GM21717 (cell line): ENCODE results near the gene VPS8.
"Not testable (repeated sequence)": the region's sequence is repeated elsewhere in the genome, so short reads cannot be mapped to it uniquely, and the experiment has no call there.

Experiments
- ATAC-seq: cut with Tn5 transposase; IDR thresholded peaks from one replicate; pipeline ENCODE4 v1.9.1; 2021; ENCODE audit warnings: mild to moderate bottlenecking, moderate library complexity; ENCODE audit not compliant: unreplicated experiment

Gene VPS8

DNA sequence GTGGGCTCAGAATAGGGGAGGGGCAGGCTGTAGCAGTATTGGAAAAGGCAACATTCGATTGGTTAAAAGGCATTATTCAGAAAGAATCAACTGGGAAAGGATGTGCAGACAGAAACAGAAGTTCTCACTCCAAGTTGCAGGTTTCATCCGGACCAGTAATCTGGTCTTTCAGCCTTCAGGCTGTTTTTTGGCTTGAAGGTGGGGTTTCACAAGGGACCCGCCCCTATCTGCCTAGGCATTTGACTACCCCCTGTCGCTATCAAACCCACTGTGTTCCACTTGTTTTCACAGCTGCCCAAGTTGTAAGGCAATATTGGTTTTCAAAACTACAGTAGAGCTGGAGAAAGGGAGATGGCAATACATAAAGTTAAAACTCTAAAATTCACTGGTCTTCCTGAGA, 96.9 kb downstream of the VPS8 start:
- ATAC-seq = no peak

DNA sequence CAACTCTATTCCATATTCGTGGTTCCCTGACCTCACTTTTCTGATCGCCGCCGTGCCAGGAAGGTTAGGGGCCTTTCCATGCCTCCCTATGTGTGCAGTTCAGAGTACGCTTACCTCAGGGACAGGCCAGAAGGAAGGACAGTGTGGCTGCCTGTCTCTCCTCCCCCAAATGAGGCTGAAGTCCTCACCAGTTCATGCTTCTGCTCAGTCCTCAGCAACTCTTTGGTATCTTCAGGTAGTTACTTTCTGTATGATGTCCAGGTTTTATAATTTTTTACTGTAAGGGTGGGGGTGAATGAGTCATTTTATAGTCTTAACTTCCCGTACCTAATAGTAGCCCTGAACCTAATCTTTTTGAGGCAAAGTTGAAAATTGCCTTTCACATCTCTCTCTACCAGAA, 98.7 kb downstream of the VPS8 start:
- no peak for ATAC-seq

DNA sequence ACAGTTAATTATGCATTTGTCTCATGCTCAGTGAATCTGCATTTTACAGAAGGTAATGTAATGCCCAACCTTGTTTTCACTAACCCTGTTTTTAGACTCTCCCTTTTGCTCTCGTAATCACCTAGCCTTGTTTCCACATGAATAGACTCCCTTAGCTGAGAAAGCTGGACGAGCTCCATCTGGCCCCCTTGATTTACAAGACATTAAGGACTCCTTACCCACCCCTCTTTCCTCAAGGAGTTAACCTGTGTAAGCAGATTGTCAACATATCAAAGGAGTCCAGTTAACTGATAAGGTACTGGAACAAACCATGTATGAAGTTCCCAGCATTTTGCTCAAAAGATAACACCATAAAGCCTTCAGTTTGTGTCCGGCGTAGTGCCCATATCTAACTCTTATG, 99.6 kb downstream of the VPS8 start:
- ATAC-seq = no peak

DNA sequence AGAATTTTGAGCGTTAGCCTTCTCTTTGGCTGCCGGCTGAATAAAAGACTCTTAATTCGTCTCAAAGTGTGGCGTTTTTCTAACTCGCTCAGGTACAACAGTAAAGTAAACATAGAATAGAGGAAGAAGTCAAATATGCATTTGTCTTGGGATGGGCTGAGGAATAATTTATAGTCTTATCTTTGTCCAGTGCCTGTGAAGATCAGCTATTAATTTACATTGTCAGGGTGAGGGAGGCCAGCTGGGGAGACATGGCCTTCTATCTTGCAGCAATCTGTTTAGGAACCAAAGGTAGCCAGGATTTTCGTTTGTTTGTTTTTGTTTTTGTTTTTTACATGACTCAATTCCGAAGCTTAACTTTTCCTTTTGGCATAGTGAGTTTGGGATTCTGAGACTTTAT, 100.2 kb downstream of the VPS8 start:
- no peak for ATAC-seq

DNA sequence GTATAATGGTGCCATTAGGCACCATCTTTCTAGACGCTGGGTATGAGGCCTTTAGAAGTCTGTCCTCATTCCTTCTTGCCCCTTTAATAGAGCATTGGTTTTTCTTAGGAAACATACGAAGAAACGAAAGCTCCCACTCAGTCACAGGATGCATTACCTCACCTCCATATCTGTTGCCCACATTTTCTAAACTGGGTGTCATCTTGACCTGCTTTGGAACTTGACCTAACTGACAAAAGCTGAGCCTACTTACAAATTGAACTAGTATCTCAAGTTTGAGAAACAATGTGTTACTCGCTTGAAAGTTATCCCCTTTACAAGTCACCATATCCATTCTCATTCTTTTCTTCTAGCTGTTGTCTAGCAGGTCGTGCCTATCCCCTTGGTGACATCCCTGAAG, 102.7 kb downstream of the VPS8 start:
- ATAC-seq = no peak

DNA sequence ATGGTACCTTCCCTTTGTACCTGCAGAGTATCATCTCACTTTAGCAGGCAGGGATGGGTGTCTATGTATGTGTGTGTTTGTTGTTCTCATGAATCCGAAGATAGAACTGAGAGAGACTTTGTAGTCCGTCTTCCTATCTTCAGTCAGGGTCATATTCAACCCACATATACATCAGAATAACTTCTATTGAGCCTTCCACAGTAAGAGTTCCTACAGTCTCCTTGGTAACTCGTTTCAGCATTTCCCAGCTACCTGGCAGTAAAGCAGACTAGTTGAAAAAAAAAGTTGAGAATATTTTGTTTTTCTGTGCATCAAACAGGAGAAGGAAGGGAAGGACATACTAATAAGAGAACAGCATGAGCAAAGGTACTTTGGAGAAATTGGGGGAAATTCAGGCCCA, 106.8 kb downstream of the VPS8 start:
- no peak for ATAC-seq

DNA sequence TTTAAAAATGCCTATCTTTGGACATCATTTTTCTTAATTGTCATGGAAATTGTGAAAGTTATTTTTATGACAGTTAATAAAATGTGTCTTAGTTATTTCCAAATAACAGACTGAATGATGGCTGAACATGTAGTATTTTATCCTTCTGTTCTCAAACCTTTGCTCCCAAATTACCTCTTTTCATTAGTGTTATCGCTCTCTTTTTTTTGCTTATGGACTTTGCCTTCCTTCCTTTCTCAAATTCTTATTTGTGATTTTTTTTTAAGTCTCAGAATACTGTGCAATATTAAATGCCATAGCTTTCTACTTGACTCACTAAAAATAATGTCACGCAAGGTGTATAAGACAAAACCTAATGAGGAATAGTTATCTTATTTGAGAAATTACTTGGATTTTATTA, 107.7 kb downstream of the VPS8 start:
- no peak for ATAC-seq

DNA sequence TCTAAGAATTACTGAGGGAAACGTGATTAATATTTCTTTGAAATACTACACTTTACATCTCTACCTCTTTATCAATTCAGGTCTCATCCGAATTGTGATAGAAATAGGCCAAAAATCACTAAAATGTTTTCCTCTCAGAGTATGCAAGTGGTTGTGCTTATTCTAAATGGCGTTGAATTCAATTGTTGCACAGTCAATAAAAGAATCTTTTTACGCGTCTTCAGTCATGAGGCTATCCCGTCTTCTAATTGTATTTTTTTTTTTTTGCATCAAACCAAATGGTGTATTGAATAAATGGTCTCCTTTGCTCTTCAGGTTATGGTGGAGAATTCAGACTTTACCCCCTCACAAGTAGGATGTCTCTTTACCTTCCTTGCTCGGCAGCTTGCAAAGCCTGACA, 112.6 kb downstream of the VPS8 start:
- no peak for ATAC-seq

DNA sequence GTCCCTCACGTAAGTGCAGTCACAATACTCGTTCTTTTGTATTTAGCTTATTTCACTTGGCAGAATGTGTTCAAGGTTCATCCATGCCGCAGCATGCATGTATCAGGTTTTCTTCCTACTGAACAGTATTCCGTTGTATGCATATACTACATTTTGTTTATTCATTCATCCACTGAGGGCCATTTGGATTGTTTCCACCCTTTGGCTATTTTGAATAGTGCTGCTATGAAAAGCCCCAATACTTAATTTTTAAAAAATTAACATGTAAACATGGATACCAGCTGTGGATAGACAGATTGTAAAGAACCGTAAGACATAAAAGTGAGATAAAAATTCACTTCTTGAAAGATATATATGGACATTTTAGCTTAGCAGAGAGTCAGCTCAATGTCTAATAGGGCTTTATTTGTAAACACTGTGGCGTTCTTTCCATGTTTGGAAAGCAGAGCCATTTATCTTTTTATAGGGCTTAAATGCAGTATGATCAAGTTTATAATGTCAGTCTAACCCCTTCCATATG, 115.9 kb downstream of the VPS8 start:
- no peak for ATAC-seq

DNA sequence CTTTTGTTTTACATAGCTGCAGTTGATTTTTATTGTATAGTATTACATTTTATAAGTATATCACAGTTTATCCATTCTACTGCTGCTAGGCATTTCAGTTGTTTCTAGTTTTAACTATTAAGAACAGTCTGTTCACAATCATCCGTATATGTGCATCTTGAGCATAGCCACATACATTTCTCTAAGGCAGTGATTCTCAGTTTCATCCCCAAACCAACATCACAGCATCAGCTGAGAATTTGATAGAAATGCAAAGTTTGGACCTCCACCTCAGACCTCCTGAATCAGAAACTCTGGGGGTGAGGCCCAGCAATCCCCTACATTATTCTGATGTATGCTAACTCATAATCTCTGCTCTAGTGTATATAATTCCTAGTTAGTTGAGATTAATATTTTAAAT, 120.8 kb downstream of the VPS8 start:
- no peak for ATAC-seq

DNA sequence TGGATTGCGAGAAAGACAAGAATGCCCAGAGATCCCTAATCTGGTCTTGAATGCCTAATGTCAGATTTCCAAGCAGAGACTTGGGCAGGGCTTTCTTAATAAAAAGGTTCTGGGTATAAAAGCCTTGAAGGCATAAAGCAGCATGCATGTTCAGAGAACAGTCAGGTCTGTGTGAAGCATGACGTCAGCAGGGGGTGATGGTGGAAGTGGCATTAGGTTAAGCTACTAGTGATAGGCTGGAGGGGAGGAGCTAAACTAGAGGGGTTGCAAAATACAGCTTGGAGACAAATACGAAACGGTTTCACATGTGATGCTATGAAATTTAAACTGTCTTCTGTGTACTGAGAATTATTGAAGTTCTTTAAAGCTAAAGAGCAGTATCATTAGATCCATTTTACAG, 125.6 kb downstream of the VPS8 start:
- ATAC-seq = no peak

DNA sequence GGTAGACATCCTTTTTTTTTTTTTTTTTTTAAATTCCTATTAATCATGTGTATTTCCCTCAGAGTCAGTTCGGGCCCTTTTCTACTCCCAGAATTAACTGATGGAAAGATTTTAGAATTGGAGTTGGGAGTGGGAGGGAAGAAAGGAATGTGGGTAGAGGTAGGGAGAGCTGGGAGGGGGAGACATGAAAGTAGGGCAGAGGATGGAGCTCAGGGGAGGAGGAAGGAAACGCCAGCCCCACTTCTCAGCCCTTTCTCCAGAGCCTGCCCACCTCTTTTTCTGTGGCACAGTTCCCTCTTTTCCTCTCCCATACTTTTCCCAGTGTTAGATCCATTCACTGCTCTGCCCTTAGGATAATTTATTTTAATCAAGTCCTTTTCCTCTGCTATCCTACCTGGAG, 129.4 kb downstream of the VPS8 start:
- no peak for ATAC-seq

DNA sequence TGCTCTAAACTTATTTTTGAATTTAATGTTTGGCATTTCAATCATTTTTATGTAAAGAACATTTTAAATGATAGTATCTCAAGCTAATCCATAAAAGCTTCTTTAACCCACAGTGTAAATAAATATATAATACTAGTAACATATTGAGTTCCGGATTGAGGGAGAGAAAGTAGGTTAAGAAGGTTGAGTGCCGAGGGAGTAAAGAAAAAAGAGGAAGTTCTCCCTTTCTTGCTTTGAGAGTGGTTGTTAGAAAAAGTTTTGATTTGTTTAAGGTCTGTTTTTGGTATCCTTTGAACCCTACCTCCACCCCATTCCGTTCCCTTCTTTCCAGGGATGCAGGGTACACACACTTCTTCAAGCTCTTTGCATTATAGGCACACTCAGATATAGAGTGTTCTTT, 130.8 kb downstream of the VPS8 start:
- ATAC-seq = no peak

DNA sequence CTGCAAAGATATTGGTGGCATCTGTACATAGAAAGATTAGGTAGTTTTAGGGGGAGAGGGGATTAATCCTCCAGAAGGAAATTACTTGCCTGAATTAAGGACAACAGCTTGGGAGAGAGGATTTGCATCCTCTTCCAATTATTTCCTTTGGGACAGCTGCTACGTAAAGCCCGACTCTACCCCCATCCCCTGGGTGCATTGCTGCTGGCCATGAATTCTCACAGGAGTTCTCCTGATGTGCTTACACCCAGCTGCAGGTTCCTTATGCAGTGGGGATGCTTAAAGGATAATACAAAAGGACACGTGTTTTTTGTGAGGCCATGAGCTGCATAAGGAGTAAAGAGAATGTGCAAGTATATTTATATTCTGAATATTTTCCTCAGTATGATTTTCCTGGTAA, 132.3 kb downstream of the VPS8 start:
- no peak for ATAC-seq

DNA sequence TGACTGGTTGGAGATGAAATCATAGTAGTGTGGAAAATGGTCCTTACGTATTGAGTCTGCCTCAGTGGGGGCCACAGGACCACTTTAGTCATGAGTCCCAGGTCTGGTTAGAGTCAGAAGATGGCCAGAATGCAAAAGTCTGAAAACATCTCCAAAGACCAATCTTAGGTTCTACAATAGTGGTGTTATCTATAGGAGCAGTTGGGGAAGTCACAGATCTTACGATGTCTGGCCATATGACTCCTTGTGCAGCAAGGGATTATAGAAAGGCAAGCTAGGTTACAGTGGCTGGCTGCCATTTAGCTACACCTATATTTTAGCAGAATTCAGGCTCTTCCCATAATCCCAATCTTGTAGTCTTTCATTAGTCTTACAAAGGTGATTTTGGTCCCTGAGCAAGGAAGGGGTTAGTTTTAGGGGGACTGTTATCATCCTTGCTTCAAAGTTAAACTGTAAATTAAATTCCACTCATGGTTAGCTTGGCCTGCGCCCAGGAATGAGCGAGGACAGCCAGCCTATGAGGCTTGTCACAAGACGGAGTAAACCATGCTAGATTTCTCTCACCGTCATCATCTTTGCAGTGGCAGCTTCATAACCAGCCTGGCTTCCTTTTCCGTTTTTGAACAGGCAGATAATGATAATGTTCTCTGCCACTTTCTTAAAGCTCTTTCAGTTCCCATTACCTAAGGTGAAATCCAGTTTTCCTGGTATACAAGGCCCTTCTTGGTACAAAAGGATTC, 134.1 kb downstream of the VPS8 start:
- no peak for ATAC-seq

DNA sequence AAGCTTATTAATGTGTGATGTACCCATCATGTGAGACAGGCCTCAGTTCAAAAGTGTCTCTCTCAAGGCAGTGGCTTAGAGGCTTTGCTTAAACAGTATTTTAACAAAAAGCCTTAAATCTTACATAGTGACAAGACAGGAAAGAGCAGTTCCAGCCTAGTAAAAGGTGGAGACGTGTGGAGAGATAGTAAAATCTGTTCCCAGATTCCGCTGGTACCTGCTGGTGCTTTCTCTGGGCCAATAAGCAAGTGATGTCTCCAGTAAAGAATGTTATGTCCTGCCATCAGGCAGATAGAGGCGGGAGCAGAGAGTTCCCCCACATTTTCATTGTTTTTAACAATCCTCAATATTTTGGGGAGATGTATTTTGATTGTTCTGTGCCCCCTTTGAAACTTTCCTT, 135.0 kb downstream of the VPS8 start:
- ATAC-seq = no peak

DNA sequence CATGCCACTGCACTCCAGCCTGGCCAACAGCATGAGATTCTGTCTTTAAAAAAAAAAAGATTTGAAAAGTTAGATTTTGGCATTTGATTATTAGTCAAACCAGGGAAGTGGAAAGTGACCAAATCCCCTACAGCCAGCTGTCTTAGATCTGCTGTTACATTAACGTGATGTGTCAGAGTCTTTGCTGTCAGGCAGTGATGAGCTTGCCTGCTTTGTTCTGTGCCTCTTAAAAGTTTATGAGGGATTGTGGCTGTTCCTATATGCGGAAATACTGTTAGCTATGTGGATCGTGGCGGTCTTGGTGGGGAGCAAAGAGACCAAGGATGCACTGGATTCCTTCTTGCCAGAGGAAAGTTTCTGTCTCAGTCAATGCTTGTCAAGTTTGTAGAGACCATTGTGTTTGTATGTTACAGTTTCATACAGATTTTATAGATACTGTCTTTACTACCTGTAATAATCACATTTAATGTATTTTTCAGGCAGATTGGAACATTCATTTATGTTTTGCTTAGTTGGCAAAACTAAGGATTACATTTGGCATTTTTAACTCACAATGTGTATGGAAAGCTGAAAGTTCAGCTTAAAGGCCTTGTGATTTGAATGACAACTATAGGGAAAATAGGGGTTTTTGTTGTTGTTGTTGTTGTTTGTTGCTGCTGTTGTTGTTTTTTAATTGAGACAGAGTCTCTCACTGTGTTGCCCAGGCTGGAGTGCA, 137.4 kb downstream of the VPS8 start:
- no peak for ATAC-seq

DNA sequence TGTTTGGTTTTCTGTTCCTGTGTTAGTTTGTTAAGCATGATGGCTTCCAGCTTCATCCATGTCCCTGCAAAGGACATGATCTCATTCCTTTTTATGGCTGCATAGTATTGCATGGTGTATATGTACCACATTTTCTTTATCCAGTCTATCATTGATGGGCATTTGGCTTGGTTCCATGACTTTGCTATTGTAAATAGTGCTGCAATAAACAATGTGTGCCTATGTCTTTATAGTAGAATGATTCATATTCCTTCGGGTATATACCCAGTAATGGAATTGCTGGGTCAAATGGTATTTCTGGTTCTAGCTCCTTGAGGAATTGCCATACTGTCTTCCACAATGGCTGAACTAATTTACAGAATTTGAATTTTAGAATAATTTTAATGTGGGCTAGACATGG, 138.8 kb downstream of the VPS8 start:
- ATAC-seq = not testable (repeated sequence)

DNA sequence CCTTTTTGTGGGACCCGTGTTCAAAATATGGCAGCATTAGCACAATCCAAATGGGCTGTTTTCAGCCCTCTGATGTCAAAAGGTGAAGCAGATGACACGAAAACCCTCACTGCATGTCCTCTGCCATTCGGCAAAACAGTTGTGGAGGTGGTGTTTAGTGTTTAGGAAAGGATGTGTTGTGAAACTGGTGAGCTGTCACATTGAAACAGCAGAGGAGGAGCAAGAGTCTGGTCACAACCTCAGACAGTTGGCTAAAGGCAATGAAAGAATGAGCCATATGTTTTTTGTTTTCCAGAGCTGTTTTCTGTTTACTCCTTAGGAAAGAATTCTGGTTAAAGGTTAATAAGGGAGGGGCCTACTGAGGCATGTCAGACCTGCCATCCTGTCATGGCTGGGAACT, 140.7 kb downstream of the VPS8 start:
- ATAC-seq = no peak

DNA sequence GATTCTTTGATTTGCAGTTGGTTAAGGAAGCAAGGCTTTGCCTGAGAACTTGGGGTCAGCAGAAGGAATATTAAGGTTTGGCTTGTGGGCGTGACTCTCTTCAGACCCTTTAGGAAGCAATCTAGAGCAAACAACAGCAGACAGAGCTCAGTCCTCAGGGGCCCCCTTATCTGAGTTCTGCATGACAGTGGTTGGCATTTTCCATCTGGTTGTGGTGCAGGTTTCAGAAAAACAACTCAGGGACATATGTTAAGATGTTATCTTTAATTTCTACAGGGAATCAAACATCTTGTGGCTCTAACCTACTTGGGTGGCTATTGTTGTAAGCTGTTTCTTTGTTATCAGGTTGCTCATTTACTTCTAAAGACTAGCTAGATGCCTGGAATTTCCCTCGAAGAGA, 141.4 kb downstream of the VPS8 start:
- no peak for ATAC-seq

DNA sequence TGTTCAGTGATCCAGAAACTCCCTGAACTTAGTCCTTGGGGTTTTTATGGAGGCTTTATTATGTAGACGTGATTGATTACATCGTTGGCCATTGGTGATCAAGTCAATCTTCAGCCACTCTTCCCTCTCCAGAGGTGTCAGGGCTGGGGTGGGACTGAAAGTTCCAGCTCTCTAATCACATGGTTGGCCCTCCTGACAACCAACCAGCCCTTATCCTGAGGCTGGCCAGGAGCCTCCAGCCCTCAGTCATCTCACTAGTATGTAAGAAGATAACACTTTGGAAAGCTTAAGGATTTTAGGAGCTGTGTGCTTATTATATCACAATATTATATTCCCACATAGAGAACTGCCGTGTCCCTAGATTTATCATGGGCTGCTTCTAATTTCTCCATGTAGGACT, 142.3 kb downstream of the VPS8 start:
- no peak for ATAC-seq

DNA sequence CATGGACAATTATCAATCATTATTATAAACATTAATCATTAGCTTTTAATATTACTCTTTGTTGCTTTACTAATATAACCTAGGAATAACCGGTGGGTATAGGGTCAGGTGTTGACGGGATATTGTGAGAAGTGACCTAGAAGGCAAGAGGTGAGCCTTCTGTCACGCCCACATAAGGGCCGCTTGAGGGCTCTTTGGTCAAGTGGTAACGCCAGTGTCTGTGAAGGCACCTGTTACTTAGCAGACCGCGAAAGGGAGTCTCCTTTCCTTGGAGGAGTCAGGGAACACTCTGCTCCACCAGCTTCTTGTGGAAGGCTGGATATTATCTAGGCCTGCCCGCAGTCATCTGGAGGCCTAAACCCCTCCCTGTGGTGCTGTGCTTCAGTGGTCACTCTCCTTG, 142.9 kb downstream of the VPS8 start:
- not testable (repeated sequence) for ATAC-seq
